GM06990 (cell line): ENCODE measurements around the gene DPEP2.
"Not testable (repeated sequence)": the region's sequence is repeated elsewhere in the genome, so short reads cannot be mapped to it uniquely, and the experiment has no call there.

ENCODE experiments used
- DNase-seq: peaks from one replicate; pipeline ENCODE4 v3.0.0-alpha.2; 2011; ENCODE audit not compliant: insufficient read length; ENCODE audit errors: extremely low read depth
- H3K27me3 ChIP-seq: replicated peaks from 2 replicates; pipeline ENCODE4 v1.6.0; 2011; ENCODE audit warnings: low read length; ENCODE audit not compliant: control insufficient read depth, insufficient read depth
- H3K36me3 ChIP-seq: 2 replicates; pipeline ENCODE4 v1.5.1; 2011; ENCODE audit warnings: low read length; ENCODE audit not compliant: control insufficient read depth, insufficient read depth
- H3K4me3 ChIP-seq: replicated peaks from 2 replicates; pipeline ENCODE4 v1.5.1; 2011; ENCODE audit warnings: low read depth, mild to moderate bottlenecking, control low read depth, low read length
- CTCF ChIP-seq: IDR thresholded peaks from 2 replicates; pipeline ENCODE4 v1.5.1; 2011; ENCODE audit warnings: low read length, control low read depth, mild to moderate bottlenecking, inconsistent platforms; ENCODE audit not compliant: insufficient read depth, poor library complexity, severe bottlenecking

DPEP2 gene

GRCh38 chr16:68013440-68013839 lies 14.2 kb upstream of the DPEP2 start:
- no peak for TF ChIP-seq CTCF
- H3K4me3 ChIP-seq = no peak overlapping the region
- H3K27me3 ChIP-seq = no peaks in the 10 kb centered on the region; the same call in 1 of the 2 replicates
- H3K36me3 ChIP-seq = no peaks in the 10 kb centered on the region
- DNase-seq = no peak

- H3K4me3 ChIP-seq, H3K36me3 ChIP-seq, DNase-seq, H3K27me3 ChIP-seq: not testable (repeated sequence)
These were observed 10.6 kb upstream of the DPEP2 start for GRCh38 chr16:68009872-68010271.

- no peak for TF ChIP-seq CTCF
- no peaks in the 10 kb centered on the region for H3K27me3 ChIP-seq
- no peak overlapping the region for H3K4me3 ChIP-seq
- DNase-seq = no peak
- no peaks in the 10 kb centered on the region for H3K36me3 ChIP-seq
These were observed 10.0 kb upstream of the DPEP2 start for GRCh38 chr16:68009157-68009735.

GRCh38 chr16:68005786-68006286 lies 6.6 kb upstream of the DPEP2 start:
- no peak for TF ChIP-seq CTCF
- no peaks in the 10 kb centered on the region for H3K36me3 ChIP-seq
- H3K27me3 ChIP-seq = no peaks in the 10 kb centered on the region
- no peak for DNase-seq
- no peak overlapping the region for H3K4me3 ChIP-seq

- H3K36me3 ChIP-seq = no peaks in the 10 kb centered on the region
- no peak for TF ChIP-seq CTCF
- DNase-seq = no peak
- no peak overlapping the region for H3K4me3 ChIP-seq
- no peaks in the 10 kb centered on the region for H3K27me3 ChIP-seq
These were observed 5.9 kb upstream of the DPEP2 start for GRCh38 chr16:68005211-68005610.

- Histone ChIP-seq H3K27me3 (no peaks in the 10 kb centered on the region), H3K4me3 (no peak overlapping the region), H3K36me3 (no peaks in the 10 kb centered on the region)
- no peak for DNase-seq
- TF ChIP-seq CTCF = no peak
These were observed 3.7 kb upstream of the DPEP2 start for GRCh38 chr16:68003031-68003430.
